Activated CD4-positive, alpha-beta T cell treated with anti-CD3 and anti-CD28 coated beads, Interleukin-2, amount 50 U/mL, for 4 hours (primary cell): ENCODE measurements around the gene CHSY1.

ENCODE experiments used
- DNase-seq, 2 experiments: peaks; one replicate each; pipeline ENCODE4 v3.0.0-alpha.2; 2020

CHSY1 gene

GRCh38 chr15:101210058-101210457 lies 41.8 kb downstream of the CHSY1 start:
- no peak for DNase-seq

GRCh38 chr15:101209285-101209845 lies 42.5 kb downstream of the CHSY1 start:
- no peak for DNase-seq

- no peak for DNase-seq
These were observed 44.0 kb downstream of the CHSY1 start for GRCh38 chr15:101207867-101208288.

GRCh38 chr15:101206176-101206591 lies 45.7 kb downstream of the CHSY1 start:
- DNase-seq: peak; percentile 82 to 88

- no peak for DNase-seq
These were observed 46.9 kb downstream of the CHSY1 start for GRCh38 chr15:101204739-101205535.

GRCh38 chr15:101203607-101204189 lies 48.1 kb downstream of the CHSY1 start:
- no peak for DNase-seq

GRCh38 chr15:101203029-101203573 lies 48.7 kb downstream of the CHSY1 start:
- no peak for DNase-seq

GRCh38 chr15:101201411-101202174 lies 50.3 kb downstream of the CHSY1 start:
- DNase-seq: no peak

- DNase-seq: no peak
These were observed 51.7 kb downstream of the CHSY1 start for GRCh38 chr15:101200181-101200580.

GRCh38 chr15:101198800-101199199 lies 53.0 kb downstream of the CHSY1 start:
- no peak for DNase-seq

GRCh38 chr15:101198031-101198575 lies 53.7 kb downstream of the CHSY1 start:
- no peak for DNase-seq

- DNase-seq: no peak
These were observed 57.2 kb downstream of the CHSY1 start for GRCh38 chr15:101194546-101195125.

GRCh38 chr15:101193806-101194545 lies 57.9 kb downstream of the CHSY1 start:
- DNase-seq: no peak

- DNase-seq: no peak
These were observed 58.7 kb downstream of the CHSY1 start for GRCh38 chr15:101193120-101193644.

- DNase-seq: no peak
These were observed 59.8 kb downstream of the CHSY1 start for GRCh38 chr15:101192081-101192480.

GRCh38 chr15:101191242-101191641 lies 60.6 kb downstream of the CHSY1 start:
- no peak for DNase-seq

GRCh38 chr15:101190092-101190595 lies 61.7 kb downstream of the CHSY1 start:
- no peak for DNase-seq

- no peak for DNase-seq
These were observed 62.3 kb downstream of the CHSY1 start for GRCh38 chr15:101189409-101190091.

- no peak for DNase-seq
These were observed 63.0 kb downstream of the CHSY1 start for GRCh38 chr15:101188637-101189408.
